ENCODE measurements around the gene GULP1.

Gene GULP1

GRCh38 chr2:188452084-188452483, 160.4 kb downstream of the GULP1 start:
- Histone ChIP-seq H3K4me1 (ENCODE audit: control insufficient read depth, insufficient read depth, low read length) (no peaks in the 10 kb centered on the region), H3K27ac (ENCODE audit: extremely low read depth, low read depth, low read length) (no peak overlapping the region), H3K36me3 (ENCODE audit: control insufficient read depth in 2 of 2, insufficient read depth in 1 of 2, low read length in 2 of 2) (no peaks in the 10 kb centered on the region), H3K4me3 (ENCODE audit: low read depth, low read length) (no peak overlapping the region), H3K9me3 (ENCODE audit: control insufficient read depth, insufficient read depth, low read depth, low read length) (no peaks in the 10 kb centered on the region)
- ChIA-PET CTCF (interaction anchor here (0.8 kb wide), 1 partner anchor 782 kb away, joined by 3 read pairs; no protein-coding TSS in a partner anchor), POLR2A (no interaction called here)
- TF ChIP-seq ZNF558 (tag by site-specific recombination; IDR thresholded peaks at IDR 0.05) (no peak), ZNF148 (tag by site-specific recombination; IDR thresholded peaks at IDR 0.05; ENCODE audit: borderline replicate concordance) (no peak), ZFP37 (tag by site-specific recombination; IDR thresholded peaks at IDR 0.05) (no peak), ZNF707 (tag by site-specific recombination; IDR thresholded peaks at IDR 0.05) (no peak), ZBTB10 (tag by site-specific recombination; IDR thresholded peaks at IDR 0.05) (no peak), ZXDB (tag by site-specific recombination; IDR thresholded peaks at IDR 0.05) (no peak), ZNF366 (tag by site-specific recombination; conservative IDR thresholded peaks at IDR 0.05) (no peak), ZNF133 (tag by site-specific recombination; IDR thresholded peaks at IDR 0.05) (no peak), ZNF843 (tag by site-specific recombination; IDR thresholded peaks at IDR 0.05) (no peak), ZNF580 (tag by site-specific recombination; IDR thresholded peaks at IDR 0.05) (no peak), GLI2 (tag by site-specific recombination; IDR thresholded peaks at IDR 0.05; ENCODE audit: borderline replicate concordance, low read depth) (no peak), ZNF324 (tag by site-specific recombination; IDR thresholded peaks at IDR 0.05) (no peak), ZNF350 (tag by site-specific recombination; IDR thresholded peaks at IDR 0.05) (no peak), ZBTB11 (tag by site-specific recombination; conservative IDR thresholded peaks at IDR 0.05; ENCODE audit: low read depth) (no peak), ZNF692 (tag by site-specific recombination; IDR thresholded peaks at IDR 0.05) (no peak), GLIS1 (tag by site-specific recombination; IDR thresholded peaks at IDR 0.05) (no peak), ZBTB26 (tag by site-specific recombination; optimal IDR thresholded peaks at IDR 0.05) (no peak), ZNF169 (tag by site-specific recombination; IDR thresholded peaks at IDR 0.05) (no peak), ZNF311 (tag by site-specific recombination; IDR thresholded peaks at IDR 0.05; ENCODE audit: borderline replicate concordance) (no peak)

Measured in HEK293 (cell line).